Measurements from ENCODE around the gene STAG1. TPM values are rescaled to one million over a fixed set of nuclear protein-coding genes. Genes with fewer than 3 reads are reported as not detected.
"Not testable (repeated sequence)": the region's sequence is repeated elsewhere in the genome, so short reads cannot be mapped to it uniquely, and the experiment has no call there.

Gene STAG1
- total RNA-seq, 4 donors from 2014 or later: 48.6 to 71.2 (median 58.2) TPM

- no peak overlapping the region for H3K27ac ChIP-seq
- no peaks in the 10 kb centered on the region for H3K9me3 ChIP-seq
- peaks cover 0 to 9% (median 0%) of the 10 kb centered on the region in 3 donors for H3K36me3 ChIP-seq
- no peak overlapping the region for H3K4me3 ChIP-seq
- DNase-seq (ENCODE audit: low spot score in 2 of 2): no peak
- no peaks in the 10 kb centered on the region for H3K27me3 ChIP-seq
- H3K4me1 ChIP-seq: no peaks in the 10 kb centered on the region
- TF ChIP-seq CTCF (IDR thresholded peaks at IDR 0.05): no peak
- TF ChIP-seq EP300 (IDR thresholded peaks at IDR 0.05): no peak
- TF ChIP-seq POLR2A (IDR thresholded peaks at IDR 0.05): no peak
- 34 to 45% methylated on average over 1 of the region's 1 CpG for WGBS, 2 donors
Observed at GRCh38 chr3:136378011-136378410, 374.2 kb downstream of the STAG1 start.

GRCh38 chr3:136377508-136377907 is 374.7 kb downstream of the STAG1 start:
- DNase-seq (ENCODE audit: low spot score in 2 of 2): no peak
- Histone ChIP-seq H3K4me1 (no peaks in the 10 kb centered on the region), H3K36me3 (peaks cover 0 to 9% (median 0%) of the 10 kb centered on the region in 3 donors), H3K27me3 (no peaks in the 10 kb centered on the region), H3K27ac (no peak overlapping the region), H3K9me3 (no peaks in the 10 kb centered on the region), H3K4me3 (no peak overlapping the region)
- WGBS, 2 donors: 70 to 74% methylated on average over 2 of the region's 2 CpGs
- no peak for TF ChIP-seq CTCF (IDR thresholded peaks at IDR 0.05)

- 94 to 97% methylated on average over 5 of the region's 5 CpGs for WGBS, 2 donors
- not testable (repeated sequence) for H3K36me3 ChIP-seq; H3K9me3 ChIP-seq; H3K27me3 ChIP-seq; DNase-seq (ENCODE audit: low spot score in 2 of 2); H3K27ac ChIP-seq; H3K4me3 ChIP-seq; H3K4me1 ChIP-seq
Observed at GRCh38 chr3:136375800-136376199, 376.4 kb downstream of the STAG1 start.

GRCh38 chr3:136366289-136366688 is 385.9 kb downstream of the STAG1 start:
- Histone ChIP-seq H3K27me3 (no peaks in the 10 kb centered on the region), H3K4me1 (no peaks in the 10 kb centered on the region), H3K27ac (no peak overlapping the region), H3K36me3 (peaks cover 0 to 17% (median 0%) of the 10 kb centered on the region in 3 donors), H3K9me3 (no peaks in the 10 kb centered on the region), H3K4me3 (no peak overlapping the region)
- TF ChIP-seq EP300 (IDR thresholded peaks at IDR 0.05) (no peak), POLR2A (IDR thresholded peaks at IDR 0.05) (no peak), CTCF (IDR thresholded peaks at IDR 0.05) (no peak)
- no peak for DNase-seq (ENCODE audit: low spot score in 2 of 2)

- H3K36me3 ChIP-seq: peaks cover 0 to 45% (median 5%) of the 10 kb centered on the region in 3 donors
- WGBS, 2 donors: 78 to 87% methylated on average over 2 of the region's 2 CpGs
- no peak overlapping the region for H3K27ac ChIP-seq
- H3K4me1 ChIP-seq: no peaks in the 10 kb centered on the region
- TF ChIP-seq EP300 (IDR thresholded peaks at IDR 0.05): no peak
- TF ChIP-seq POLR2A (IDR thresholded peaks at IDR 0.05): no peak
- no peak for TF ChIP-seq CTCF (IDR thresholded peaks at IDR 0.05)
- H3K9me3 ChIP-seq: peaks cover 0 to 15% (median 0%) of the 10 kb centered on the region in 4 donors
- no peaks in the 10 kb centered on the region for H3K27me3 ChIP-seq
- H3K4me3 ChIP-seq: no peak overlapping the region
- no peak for DNase-seq (ENCODE audit: low spot score in 2 of 2)
Observed at GRCh38 chr3:136353461-136353860, 398.7 kb downstream of the STAG1 start.

GRCh38 chr3:136351905-136352304 is 400.3 kb downstream of the STAG1 start:
- Histone ChIP-seq H3K4me1 (no peaks in the 10 kb centered on the region), H3K36me3 (peaks cover 0 to 43% (median 5%) of the 10 kb centered on the region in 3 donors), H3K27me3 (no peaks in the 10 kb centered on the region), H3K9me3 (peaks cover 0 to 14% (median 0%) of the 10 kb centered on the region in 4 donors), H3K27ac (no peak overlapping the region), H3K4me3 (no peak overlapping the region)
- TF ChIP-seq CTCF (IDR thresholded peaks at IDR 0.05) (peak in 2 of 5 experiments; percentile 5 to 16), EP300 (IDR thresholded peaks at IDR 0.05) (no peak), POLR2A (IDR thresholded peaks at IDR 0.05) (no peak)
- 79 to 86% methylated on average over 3 of the region's 3 CpGs for WGBS, 2 donors
- no peak for DNase-seq (ENCODE audit: low spot score in 2 of 2)

All from tibial nerve (tissue), 4 donors.